Neural cell (in vitro differentiated cells): Measurements from ENCODE around the gene COL18A1.

Experiments used
- RAD21 ChIP-seq: fragments of 450-650 bp; conservative IDR thresholded peaks from 2 replicates; pipeline ENCODE4 v1.6.1; 2014; ENCODE audit warnings: antibody characterized with exemption, mild to moderate bottlenecking, moderate library complexity
- TF ChIP-seq, protein P1 (sequence below): fragments of 450-650 bp; IDR thresholded peaks from 2 replicates; pipeline ENCODE4 v1.5.1; 2014; ENCODE audit warnings: antibody characterized with exemption, mild to moderate bottlenecking, moderate library complexity; ENCODE audit not compliant: poor library complexity, severe bottlenecking

GRCh38 chr21:45453308-45453950 lies 48.5 kb downstream of the COL18A1 start:
- TF ChIP-seq, protein P1, sequence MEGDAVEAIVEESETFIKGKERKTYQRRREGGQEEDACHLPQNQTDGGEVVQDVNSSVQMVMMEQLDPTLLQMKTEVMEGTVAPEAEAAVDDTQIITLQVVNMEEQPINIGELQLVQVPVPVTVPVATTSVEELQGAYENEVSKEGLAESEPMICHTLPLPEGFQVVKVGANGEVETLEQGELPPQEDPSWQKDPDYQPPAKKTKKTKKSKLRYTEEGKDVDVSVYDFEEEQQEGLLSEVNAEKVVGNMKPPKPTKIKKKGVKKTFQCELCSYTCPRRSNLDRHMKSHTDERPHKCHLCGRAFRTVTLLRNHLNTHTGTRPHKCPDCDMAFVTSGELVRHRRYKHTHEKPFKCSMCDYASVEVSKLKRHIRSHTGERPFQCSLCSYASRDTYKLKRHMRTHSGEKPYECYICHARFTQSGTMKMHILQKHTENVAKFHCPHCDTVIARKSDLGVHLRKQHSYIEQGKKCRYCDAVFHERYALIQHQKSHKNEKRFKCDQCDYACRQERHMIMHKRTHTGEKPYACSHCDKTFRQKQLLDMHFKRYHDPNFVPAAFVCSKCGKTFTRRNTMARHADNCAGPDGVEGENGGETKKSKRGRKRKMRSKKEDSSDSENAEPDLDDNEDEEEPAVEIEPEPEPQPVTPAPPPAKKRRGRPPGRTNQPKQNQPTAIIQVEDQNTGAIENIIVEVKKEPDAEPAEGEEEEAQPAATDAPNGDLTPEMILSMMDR, result no peak
- no peak for TF ChIP-seq RAD21
